Activated CD8-positive, alpha-beta T cell treated with anti-CD3 and anti-CD28 coated beads, Interleukin-2, amount 10 ng/mL, durations not matched to agents 7 days and 5 days (primary cell): ENCODE results near the gene BYSL. TPM values are rescaled to one million over a fixed set of nuclear protein-coding genes. Genes with fewer than 3 reads are reported as not detected.

Experiments used
- ATAC-seq: fragments of 150-1000 bp; cut with Tn5 transposase; one replicate; pipeline ENCODE4 v1.10.0; 2021; ENCODE audit warnings: moderate library complexity
- CTCF ChIA-PET: fragments of 350-600 bp; sonication (Branson Sonifier 250); formaldehyde crosslinking; loops from one replicate; lab custom pipeline; 2021; ENCODE audit warnings: antibody characterized with exemption; lab: Charles Lee
- POLR2A ChIA-PET: fragments of 350-600 bp; sonication (Branson Sonifier 250); formaldehyde crosslinking; loops from one replicate; lab custom pipeline; 2021; ENCODE audit warnings: antibody characterized with exemption; lab: Charles Lee
- DNase-seq: peaks from one replicate; pipeline ENCODE4 v3.0.0-alpha.2; 2020
- H3K27ac Mint-ChIP-seq: one replicate; pipeline ENCODE4 v1.8.0; 2021; ENCODE audit warnings: mild to moderate bottlenecking, mixed read lengths
- H3K27me3 Mint-ChIP-seq: one replicate; pipeline ENCODE4 v1.8.0; 2021; ENCODE audit warnings: low read depth, mixed read lengths
- H3K36me3 Mint-ChIP-seq: one replicate; pipeline ENCODE4 v1.8.0; 2021; ENCODE audit warnings: low read depth, mixed read lengths
- H3K4me1 Mint-ChIP-seq: one replicate; pipeline ENCODE4 v1.8.0; 2021; ENCODE audit warnings: low read depth, mixed read lengths
- H3K4me3 Mint-ChIP-seq: one replicate; pipeline ENCODE4 v1.8.0; 2021; ENCODE audit warnings: mild to moderate bottlenecking, mixed read lengths
- H3K9me3 Mint-ChIP-seq: one replicate; pipeline ENCODE4 v1.8.0; 2022; ENCODE audit warnings: mixed read lengths; ENCODE audit not compliant: insufficient read depth
- total RNA-seq, 2 experiments: library from RNA; stranded (reverse); gene quantifications; one replicate each; pipeline ENCODE4 v1.2.3, GENCODE V29; 2021

The BYSL gene
- total RNA-seq, 2 experiments from 2014 or later: 39.4 to 43.1 TPM

GRCh38 chr6:41964201-41964887 is 43.0 kb downstream of the BYSL start:
- peak; percentile 32 for DNase-seq
- peak; percentile 34 for ATAC-seq
- H3K36me3 Mint-ChIP-seq: peaks cover 13% of the 10 kb centered on the region

DNA sequence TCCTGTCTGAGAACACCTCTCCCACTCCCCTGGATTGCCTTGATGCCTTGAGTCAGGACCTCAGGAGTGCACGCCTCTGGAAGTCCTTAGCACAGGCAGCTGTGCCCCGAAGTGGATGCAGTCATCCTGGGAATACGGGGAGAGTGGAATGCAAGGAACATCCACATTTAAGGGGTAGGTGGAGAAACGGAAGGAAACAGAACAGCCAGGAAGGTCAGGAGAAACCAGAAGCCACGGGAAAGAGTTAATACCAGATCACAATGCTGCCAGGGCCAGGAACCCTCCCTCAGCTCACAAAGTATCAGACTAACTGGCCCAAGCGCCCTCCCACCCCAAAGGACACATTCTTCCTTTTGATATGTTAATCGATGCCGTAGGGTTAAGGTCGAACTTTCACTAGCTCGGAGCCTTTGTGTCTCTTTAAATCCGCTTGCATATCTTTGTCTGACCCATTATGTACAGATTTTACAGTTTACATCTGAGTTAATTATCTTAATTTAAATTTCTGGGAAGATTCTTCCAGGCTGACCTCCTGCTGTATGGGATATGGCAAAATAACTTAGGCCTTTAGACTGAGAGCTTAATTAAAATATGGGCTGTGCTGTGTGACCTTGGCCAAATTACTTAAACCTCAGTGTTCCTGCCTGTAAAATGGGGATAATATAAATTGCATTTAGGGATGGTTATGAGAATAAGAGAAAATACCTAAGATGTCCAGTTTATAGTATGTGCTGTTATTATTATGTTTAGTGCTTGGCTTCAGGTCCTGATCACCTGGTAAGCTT is 44.3 kb downstream of the BYSL start:
- Mint-ChIP-seq H3K9me3 (no peaks in the 10 kb centered on the region), H3K4me1 (peaks cover 57% of the 10 kb centered on the region), H3K27ac (no peak overlapping the region), H3K27me3 (no peaks in the 10 kb centered on the region), H3K36me3 (peaks cover 15% of the 10 kb centered on the region), H3K4me3 (no peak overlapping the region)
- POLR2A ChIA-PET: interaction anchor here (1.2 kb wide), 1 partner anchor 31 kb away, joined by 3 read pairs; no protein-coding TSS in a partner anchor
- ATAC-seq (no peak), DNase-seq (no peak)
- CTCF ChIA-PET: interaction anchor here (0.6 to 1.9 kb wide), 6 partner anchors 12 to 76 kb away, joined by 3 to 7 read pairs (median 3); no protein-coding TSS in a partner anchor

More at GRCh38 chr6:41964201-41964887, 43.0 kb downstream of the BYSL start:
- Mint-ChIP-seq H3K9me3 (no peaks in the 10 kb centered on the region), H3K27ac (peak overlapping the region; percentile 7), H3K4me3 (no peak overlapping the region), H3K27me3 (no peaks in the 10 kb centered on the region), H3K4me1 (peaks cover 57% of the 10 kb centered on the region)
- ChIA-PET CTCF (interaction anchor here (1.2 to 2.1 kb wide), 11 partner anchors 9 to 80 kb away, joined by 3 to 8 read pairs (median 5); no protein-coding TSS in a partner anchor), POLR2A (interaction anchor here (0.6 to 1.6 kb wide), 4 partner anchors 22 to 250 kb away, joined by 3 to 4 read pairs (median 4); partner anchors contain the start of gene CCND3)

- H3K27me3 Mint-ChIP-seq: no peaks in the 10 kb centered on the region
- H3K36me3 Mint-ChIP-seq: peaks cover 17% of the 10 kb centered on the region
- H3K9me3 Mint-ChIP-seq: no peaks in the 10 kb centered on the region
- no peak for DNase-seq
- peaks cover 60% of the 10 kb centered on the region for H3K4me1 Mint-ChIP-seq
- ChIA-PET CTCF (interaction anchor here (0.6 to 1.9 kb wide), 4 partner anchors 21 to 75 kb away, joined by 3 to 7 read pairs (median 3); no protein-coding TSS in a partner anchor), POLR2A (interaction anchor here (1.2 kb wide), 1 partner anchor 32 kb away, joined by 3 read pairs; no protein-coding TSS in a partner anchor)
- no peak overlapping the region for H3K27ac Mint-ChIP-seq
- H3K4me3 Mint-ChIP-seq: no peak overlapping the region
- no peak for ATAC-seq
These were observed 45.1 kb downstream of the BYSL start for GRCh38 chr6:41966214-41966920.

GRCh38 chr6:41966961-41967311 is 45.6 kb downstream of the BYSL start:
- ATAC-seq (no peak), DNase-seq (no peak)
- Mint-ChIP-seq H3K27ac (no peak overlapping the region), H3K36me3 (peaks cover 13% of the 10 kb centered on the region), H3K4me3 (no peak overlapping the region), H3K9me3 (no peaks in the 10 kb centered on the region), H3K4me1 (peaks cover 54% of the 10 kb centered on the region), H3K27me3 (no peaks in the 10 kb centered on the region)
- CTCF ChIA-PET: interaction anchor here (0.9 to 1.7 kb wide), 5 partner anchors 9 to 55 kb away, joined by 3 to 6 read pairs (median 3); partner anchors contain the start of gene CCND3
- POLR2A ChIA-PET: no interaction called here

DNA sequence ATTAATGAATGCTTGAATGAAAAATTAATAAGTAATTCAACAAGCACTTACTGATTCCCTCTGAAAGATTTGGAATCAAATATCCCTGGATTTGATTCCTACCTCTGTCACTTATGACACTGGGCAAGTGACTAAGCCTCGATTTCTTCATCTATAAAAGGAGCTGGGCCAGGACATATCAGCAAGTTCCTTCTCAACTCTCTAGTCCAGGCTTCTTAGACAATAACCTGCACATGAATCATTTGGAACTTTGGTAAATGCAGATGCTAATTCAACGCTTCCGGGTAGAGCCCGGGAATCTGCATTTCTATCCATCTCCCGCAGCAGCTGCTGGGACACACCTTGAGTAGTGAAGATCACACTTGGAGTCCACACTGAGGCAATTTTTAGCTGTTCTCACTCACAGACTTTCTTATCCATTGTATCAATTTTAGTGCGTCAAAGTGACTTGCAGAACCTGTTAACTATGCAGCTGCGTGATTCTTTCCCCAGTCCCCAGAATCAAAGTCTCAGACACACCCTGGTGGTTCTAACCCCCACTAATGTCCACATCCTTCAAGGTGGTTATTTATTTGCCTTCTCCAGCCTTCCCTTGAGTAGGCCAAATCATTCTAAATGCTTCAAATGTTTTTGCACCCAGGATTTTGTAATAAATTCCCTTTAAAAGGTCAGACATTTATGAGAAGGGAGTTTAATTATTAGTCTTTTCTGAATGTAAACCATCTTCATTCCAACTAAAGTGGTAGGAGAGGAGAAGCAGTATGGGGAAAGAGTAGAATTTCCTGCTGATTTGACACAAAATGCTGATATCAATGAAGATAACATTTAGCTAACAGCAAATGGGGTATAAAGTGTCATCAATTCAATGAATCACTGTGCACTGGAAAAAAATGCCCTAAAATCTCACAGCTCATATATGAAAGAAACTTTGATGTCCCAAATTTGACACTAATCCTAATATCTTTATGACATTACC is 46.3 kb downstream of the BYSL start:
- no peak overlapping the region for H3K4me3 Mint-ChIP-seq
- ChIA-PET CTCF (interaction anchor here (0.9 to 1.8 kb wide), 10 partner anchors 9 to 54 kb away, joined by 3 to 10 read pairs (median 3); partner anchors contain the start of genes CCND3 and MED20), POLR2A (interaction anchor here (0.7 to 1.2 kb wide), 2 partner anchors 9 to 27 kb away, joined by 3 read pairs; no protein-coding TSS in a partner anchor)
- H3K27ac Mint-ChIP-seq: peak overlapping the region; percentile 8
- no peaks in the 10 kb centered on the region for H3K9me3 Mint-ChIP-seq
- ATAC-seq (no peak), DNase-seq (no peak)
- peaks cover 17% of the 10 kb centered on the region for H3K36me3 Mint-ChIP-seq
- H3K27me3 Mint-ChIP-seq: no peaks in the 10 kb centered on the region
- peaks cover 56% of the 10 kb centered on the region for H3K4me1 Mint-ChIP-seq

GRCh38 chr6:41970436-41970846 is 49.1 kb downstream of the BYSL start:
- no peak for DNase-seq
- Mint-ChIP-seq H3K27ac (peak overlapping the region; percentile 84), H3K27me3 (no peaks in the 10 kb centered on the region), H3K4me1 (peaks cover 50% of the 10 kb centered on the region), H3K4me3 (no peak overlapping the region), H3K9me3 (no peaks in the 10 kb centered on the region), H3K36me3 (peaks cover 15% of the 10 kb centered on the region)
- ATAC-seq: peak; percentile 58
- ChIA-PET CTCF (interaction anchor here (0.7 to 1.2 kb wide), 2 partner anchors 73 to 74 kb away, joined by 3 read pairs; no protein-coding TSS in a partner anchor), POLR2A (no interaction called here)

DNA sequence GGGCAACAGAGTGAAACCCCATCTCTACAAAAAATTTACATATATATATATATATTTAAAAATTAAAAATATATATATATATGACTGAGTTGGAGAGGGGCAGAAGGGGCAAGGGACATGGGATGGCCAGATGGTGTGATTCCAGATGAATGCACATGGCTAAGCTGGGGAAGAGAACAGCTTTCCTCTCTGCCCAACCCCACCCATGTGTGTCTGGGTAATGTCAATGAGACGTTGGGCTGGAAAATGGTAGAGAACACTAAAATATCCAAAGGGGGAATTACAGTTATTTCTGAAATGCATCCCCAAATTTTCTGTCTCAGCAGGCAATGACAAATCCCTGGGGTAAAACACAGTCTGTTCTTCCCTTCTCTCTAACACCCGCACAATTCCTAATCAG is 51.5 kb downstream of the BYSL start:
- H3K4me3 Mint-ChIP-seq: no peak overlapping the region
- ChIA-PET POLR2A (interaction anchor here (1.2 kb wide), 1 partner anchor 32 kb away, joined by 5 read pairs; no protein-coding TSS in a partner anchor), CTCF (interaction anchor here (1.1 to 2.1 kb wide), 4 partner anchors 9 to 126 kb away, joined by 3 to 5 read pairs (median 4); no protein-coding TSS in a partner anchor)
- no peaks in the 10 kb centered on the region for H3K9me3 Mint-ChIP-seq
- H3K36me3 Mint-ChIP-seq: peaks cover 20% of the 10 kb centered on the region
- DNase-seq (no peak), ATAC-seq (no peak)
- no peaks in the 10 kb centered on the region for H3K27me3 Mint-ChIP-seq
- peaks cover 58% of the 10 kb centered on the region for H3K4me1 Mint-ChIP-seq
- no peak overlapping the region for H3K27ac Mint-ChIP-seq

GRCh38 chr6:41974281-41974825 is 53.1 kb downstream of the BYSL start:
- ChIA-PET CTCF (interaction anchor here (1.3 to 2.1 kb wide), 2 partner anchors 11 to 35 kb away, joined by 4 to 5 read pairs; no protein-coding TSS in a partner anchor), POLR2A (interaction anchor here (0.6 kb wide), 1 partner anchor 33 kb away, joined by 3 read pairs; the partner anchor contains the start of gene CCND3)
- H3K4me3 Mint-ChIP-seq: no peak overlapping the region
- peaks cover 60% of the 10 kb centered on the region for H3K4me1 Mint-ChIP-seq
- DNase-seq: no peak
- no peak for ATAC-seq
- peaks cover 20% of the 10 kb centered on the region for H3K36me3 Mint-ChIP-seq
- no peaks in the 10 kb centered on the region for H3K9me3 Mint-ChIP-seq
- no peak overlapping the region for H3K27ac Mint-ChIP-seq
- H3K27me3 Mint-ChIP-seq: no peaks in the 10 kb centered on the region

DNA sequence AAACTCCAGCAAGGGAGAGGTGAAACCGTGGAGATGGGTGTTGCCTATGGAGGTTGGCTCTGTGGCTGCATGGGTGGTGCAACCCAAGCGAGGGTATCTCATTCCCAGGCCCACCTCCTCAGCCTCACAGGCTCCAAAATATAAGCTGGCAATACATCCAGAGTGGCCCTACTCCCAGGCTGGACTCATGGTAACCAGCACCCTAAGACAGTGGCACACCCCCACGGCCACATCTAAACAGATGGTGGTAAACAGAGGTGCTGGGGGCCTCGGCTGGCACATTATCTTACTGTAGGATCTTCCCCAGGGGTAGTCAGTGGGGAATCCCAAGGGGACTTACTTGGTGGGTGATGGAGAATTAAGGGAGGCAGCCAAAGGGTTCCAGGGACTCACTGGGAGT is 54.0 kb downstream of the BYSL start:
- POLR2A ChIA-PET: no interaction called here
- Mint-ChIP-seq H3K27ac (peak overlapping the region; percentile 25), H3K36me3 (peaks cover 18% of the 10 kb centered on the region), H3K9me3 (no peaks in the 10 kb centered on the region), H3K27me3 (no peaks in the 10 kb centered on the region), H3K4me1 (peaks cover 63% of the 10 kb centered on the region), H3K4me3 (no peak overlapping the region)
- DNase-seq (no peak), ATAC-seq (no peak)
- CTCF ChIA-PET: no interaction called here
